ENCODE data around the gene JMJD8. TPM values are rescaled to one million over a fixed set of nuclear protein-coding genes. Genes with fewer than 3 reads are reported as not detected.

The JMJD8 gene
- total and polyA plus RNA-seq, 7 experiments from 2014 or later = 26.8 to 62.1 (median 43.2) TPM

- DNase-seq = no peak
- intact Hi-C loops (cut with micrococcal nuclease) = loop anchor here in 1 of 2 donors (1.0 kb wide), 3 partner anchors 13 to 30 kb away; partner anchors contain the start of genes METTL26 and RHOT2
- ATAC-seq = peak; percentile 0
Measured at GRCh38 chr16:649631-650030, 34.5 kb downstream of the JMJD8 start.

GRCh38 chr16:648781-649589 lies 35.1 kb downstream of the JMJD8 start, which contains the start of gene WDR90:
Gene WDR90, plus strand, starts transcription at chr16:649365. Its CDS starts 52 bp downstream, at chr16:649417.
- DNase-seq (peak; percentile 81 to 94 (median 89)), ATAC-seq (peak; percentile 96)
- H3K9me3 ChIP-seq (ENCODE audit: control insufficient read depth in 2 of 3, low read length in 3 of 3) = no peaks in the 10 kb centered on the region
- Mint-ChIP-seq H3K27me3 (no peaks in the 10 kb centered on the region), H3K9me3 (no peaks in the 10 kb centered on the region), H3K36me3 (no peaks in the 10 kb centered on the region), H3K4me1 (peaks cover 4 to 26% (median 10%) of the 10 kb centered on the region in 7 donors), H3K4me3 (peak within 1 kb of the TSS; percentile 63 to 87 (median 78)), H3K27ac (peak within 1 kb of the TSS in 7 of 9 donors; percentile 18 to 88 (median 77))
- peak within 1 kb of the TSS; percentile 97 for H3K27ac ChIP-seq (ENCODE audit: low read depth, low read length)
- H3K27me3 ChIP-seq (ENCODE audit: control insufficient read depth in 2 of 2, insufficient read depth in 2 of 2, low read length in 2 of 2) = no peaks in the 10 kb centered on the region
- CTCF ChIA-PET = interaction anchor here (1.1 kb wide), 1 partner anchor 15 kb away, joined by 3 read pairs; no protein-coding TSS in a partner anchor
- POLR2A ChIA-PET = interaction anchor here (0.5 to 4.4 kb wide), 7 partner anchors 11 to 79 kb away, joined by 3 to 30 read pairs (median 3); partner anchors contain the start of genes JMJD8, METTL26, PIGQ and RHOT2
- intact Hi-C loops (cut with micrococcal nuclease) = loop anchor here in 1 of 2 donors (1.0 kb wide), 3 partner anchors 13 to 30 kb away; partner anchors contain the start of genes METTL26 and RHOT2
- H3K4me3 ChIP-seq (ENCODE audit: low read length) = peak within 1 kb of the TSS; percentile 77
- H3K36me3 ChIP-seq (ENCODE audit: control insufficient read depth in 2 of 3, insufficient read depth in 3 of 3, low read length in 3 of 3) = no peaks in the 10 kb centered on the region
- peaks cover 6 to 9% of the 10 kb centered on the region in 2 donors for H3K4me1 ChIP-seq (ENCODE audit: control insufficient read depth in 2 of 2, insufficient read depth in 2 of 2, low read length in 2 of 2)

More at GRCh38 chr16:649631-650030, 34.5 kb downstream of the JMJD8 start:
- H3K27me3 Mint-ChIP-seq = no peaks in the 10 kb centered on the region
- Histone ChIP-seq H3K27me3 (ENCODE audit: control insufficient read depth in 2 of 2, insufficient read depth in 2 of 2, low read length in 2 of 2) (no peaks in the 10 kb centered on the region), H3K9me3 (ENCODE audit: control insufficient read depth in 2 of 3, low read length in 3 of 3) (no peaks in the 10 kb centered on the region), H3K27ac (ENCODE audit: low read depth, low read length) (peak overlapping the region; percentile 97), H3K36me3 (ENCODE audit: control insufficient read depth in 2 of 3, insufficient read depth in 3 of 3, low read length in 3 of 3) (no peaks in the 10 kb centered on the region), H3K4me1 (ENCODE audit: control insufficient read depth in 2 of 2, insufficient read depth in 2 of 2, low read length in 2 of 2) (peaks cover 6 to 9% of the 10 kb centered on the region in 2 donors), H3K4me3 (ENCODE audit: low read length) (peak overlapping the region; percentile 77)
- CTCF ChIA-PET = interaction anchor here (1.1 kb wide), 1 partner anchor 14 kb away, joined by 3 read pairs; no protein-coding TSS in a partner anchor
- POLR2A ChIA-PET = interaction anchor here (0.5 to 4.4 kb wide), 7 partner anchors 12 to 1503 kb away, joined by 3 to 30 read pairs (median 3); partner anchors contain the start of genes JMJD8, METTL26, PIGQ and RHOT2
- H3K27ac Mint-ChIP-seq = no peak overlapping the region
- H3K4me3 Mint-ChIP-seq = peak overlapping the region; percentile 53 to 79 (median 67)
- no peaks in the 10 kb centered on the region for H3K36me3 Mint-ChIP-seq
- no peaks in the 10 kb centered on the region for H3K9me3 Mint-ChIP-seq
- H3K4me1 Mint-ChIP-seq = peaks cover under 1 to 20% (median 5%) of the 10 kb centered on the region in 7 donors

GRCh38 chr16:648071-648780 lies 35.9 kb downstream of the JMJD8 start:
- no peak for ATAC-seq
- peak in 1 of 9 donors; percentile 50 for DNase-seq

DNA sequence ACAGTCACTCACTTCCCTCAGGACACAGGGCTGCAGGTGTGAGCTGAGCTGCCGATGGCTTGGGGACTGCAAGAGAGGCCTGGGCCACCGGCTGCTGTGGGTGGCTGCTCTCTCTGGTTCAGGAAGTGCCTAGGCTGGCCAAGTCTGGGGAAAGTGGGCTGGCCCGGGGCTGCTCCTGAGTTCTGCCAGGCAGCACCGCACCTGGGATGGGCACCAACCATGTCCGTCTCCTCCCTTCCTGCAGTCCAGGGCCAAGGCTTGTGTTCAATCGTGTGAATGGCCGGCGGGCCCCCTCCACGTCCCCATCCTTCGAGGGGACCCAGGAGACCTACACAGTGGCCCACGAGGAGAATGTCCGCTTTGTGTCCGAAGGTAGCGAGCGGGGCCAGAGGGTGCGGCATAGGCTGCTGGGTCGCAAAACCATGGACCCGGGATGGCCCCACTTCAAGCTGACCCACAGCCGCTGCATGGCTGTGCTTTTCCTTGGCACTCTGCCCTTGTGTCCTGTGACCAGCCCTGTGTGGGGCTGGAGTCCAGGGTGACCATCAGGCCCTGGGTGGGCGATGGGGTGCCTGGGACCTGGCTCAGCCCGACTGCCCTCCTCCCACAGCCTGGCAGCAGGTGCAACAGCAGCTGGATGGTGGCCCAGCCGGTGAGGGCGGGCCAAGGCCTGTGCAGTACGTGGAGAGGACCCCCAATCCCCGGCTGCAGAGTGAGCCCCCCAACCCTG lies 36.8 kb downstream of the JMJD8 start:
- no peaks in the 10 kb centered on the region for H3K27me3 ChIP-seq (ENCODE audit: control insufficient read depth in 2 of 2, insufficient read depth in 2 of 2, low read length in 2 of 2)
- peak overlapping the region; percentile 97 for H3K27ac ChIP-seq (ENCODE audit: low read depth, low read length)
- ChIA-PET POLR2A (interaction anchor here (4.4 kb wide), 1 partner anchor 10 kb away, joined by 30 read pairs; the partner anchor contains the start of gene METTL26), CTCF (no interaction called here)
- ATAC-seq = no peak
- no peaks in the 10 kb centered on the region for H3K27me3 Mint-ChIP-seq
- intact Hi-C loops (cut with micrococcal nuclease) = no loop called here
- H3K4me3 Mint-ChIP-seq = peak overlapping the region in 3 of 10 donors; percentile 21 to 80 (median 48)
- H3K27ac Mint-ChIP-seq = peak overlapping the region in 1 of 9 donors; percentile 56
- H3K36me3 ChIP-seq (ENCODE audit: control insufficient read depth in 2 of 3, insufficient read depth in 3 of 3, low read length in 3 of 3) = no peaks in the 10 kb centered on the region
- no peaks in the 10 kb centered on the region for H3K9me3 ChIP-seq (ENCODE audit: control insufficient read depth in 2 of 3, low read length in 3 of 3)
- H3K4me1 ChIP-seq (ENCODE audit: control insufficient read depth in 2 of 2, insufficient read depth in 2 of 2, low read length in 2 of 2) = peaks cover 9 to 15% of the 10 kb centered on the region in 2 donors
- DNase-seq = no peak
- H3K36me3 Mint-ChIP-seq = no peaks in the 10 kb centered on the region
- peaks cover 4 to 36% (median 16%) of the 10 kb centered on the region in 7 donors for H3K4me1 Mint-ChIP-seq
- no peaks in the 10 kb centered on the region for H3K9me3 Mint-ChIP-seq
- H3K4me3 ChIP-seq (ENCODE audit: low read length) = no peak overlapping the region

More at GRCh38 chr16:648071-648780, 35.9 kb downstream of the JMJD8 start:
- H3K4me3 Mint-ChIP-seq = peak overlapping the region; percentile 63 to 87 (median 78)
- peaks cover 4 to 33% (median 14%) of the 10 kb centered on the region in 7 donors for H3K4me1 Mint-ChIP-seq
- Histone ChIP-seq H3K4me1 (ENCODE audit: control insufficient read depth in 2 of 2, insufficient read depth in 2 of 2, low read length in 2 of 2) (peaks cover 6 to 9% of the 10 kb centered on the region in 2 donors), H3K27me3 (ENCODE audit: control insufficient read depth in 2 of 2, insufficient read depth in 2 of 2, low read length in 2 of 2) (no peaks in the 10 kb centered on the region), H3K27ac (ENCODE audit: low read depth, low read length) (peak overlapping the region; percentile 97), H3K9me3 (ENCODE audit: control insufficient read depth in 2 of 3, low read length in 3 of 3) (no peaks in the 10 kb centered on the region), H3K4me3 (ENCODE audit: low read length) (peak overlapping the region; percentile 77), H3K36me3 (ENCODE audit: control insufficient read depth in 2 of 3, insufficient read depth in 3 of 3, low read length in 3 of 3) (no peaks in the 10 kb centered on the region)
- ChIA-PET CTCF (no interaction called here), POLR2A (interaction anchor here (0.9 to 4.4 kb wide), 3 partner anchors 11 to 42 kb away, joined by 3 to 30 read pairs (median 3); partner anchors contain the start of genes METTL26 and WDR24)
- no peaks in the 10 kb centered on the region for H3K27me3 Mint-ChIP-seq
- no peaks in the 10 kb centered on the region for H3K9me3 Mint-ChIP-seq
- peak overlapping the region in 7 of 9 donors; percentile 18 to 88 (median 77) for H3K27ac Mint-ChIP-seq
- H3K36me3 Mint-ChIP-seq = no peaks in the 10 kb centered on the region
- intact Hi-C loops (cut with micrococcal nuclease) = no loop called here

DNA sequence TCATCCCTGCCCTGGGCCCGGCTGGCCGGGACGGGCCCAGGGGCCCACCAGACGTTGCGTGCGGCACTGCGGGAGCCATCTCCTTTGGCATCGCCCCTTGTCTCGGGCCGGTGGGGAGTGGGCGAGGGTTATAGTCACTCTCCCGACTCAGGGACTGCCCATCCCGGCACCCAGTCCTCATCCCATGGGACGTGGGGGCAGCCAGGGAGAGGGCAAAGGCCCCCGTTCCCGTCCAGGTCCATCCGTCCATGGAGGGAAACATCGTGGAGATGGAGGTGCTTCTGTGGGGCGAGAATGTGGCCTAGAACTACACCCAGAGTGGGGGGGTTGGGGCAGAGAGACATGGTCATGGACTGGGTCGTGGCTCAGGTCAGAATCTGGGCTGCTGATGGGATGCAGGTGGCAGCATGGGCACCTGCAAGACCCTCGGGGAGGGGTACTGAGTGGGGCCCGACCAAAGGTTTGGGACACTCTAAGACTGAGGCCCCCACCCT lies 37.4 kb downstream of the JMJD8 start:
- H3K27me3 ChIP-seq (ENCODE audit: control insufficient read depth in 2 of 2, insufficient read depth in 2 of 2, low read length in 2 of 2) = no peaks in the 10 kb centered on the region
- intact Hi-C loops (cut with micrococcal nuclease) = no loop called here
- no peaks in the 10 kb centered on the region for H3K36me3 Mint-ChIP-seq
- peaks cover 4 to 36% (median 16%) of the 10 kb centered on the region in 7 donors for H3K4me1 Mint-ChIP-seq
- H3K4me3 Mint-ChIP-seq = peak overlapping the region in 3 of 10 donors; percentile 21 to 80 (median 48)
- H3K9me3 Mint-ChIP-seq = no peaks in the 10 kb centered on the region
- no peak for ATAC-seq
- H3K27ac Mint-ChIP-seq = peak overlapping the region in 2 of 9 donors; percentile 21 to 56
- no peaks in the 10 kb centered on the region for H3K9me3 ChIP-seq (ENCODE audit: control insufficient read depth in 2 of 3, low read length in 3 of 3)
- DNase-seq = no peak
- peaks cover 9 to 15% of the 10 kb centered on the region in 2 donors for H3K4me1 ChIP-seq (ENCODE audit: control insufficient read depth in 2 of 2, insufficient read depth in 2 of 2, low read length in 2 of 2)
- no peaks in the 10 kb centered on the region for H3K36me3 ChIP-seq (ENCODE audit: control insufficient read depth in 2 of 3, insufficient read depth in 3 of 3, low read length in 3 of 3)
- CTCF ChIA-PET = no interaction called here
- H3K4me3 ChIP-seq (ENCODE audit: low read length) = no peak overlapping the region
- POLR2A ChIA-PET = interaction anchor here (4.4 kb wide), 1 partner anchor 9 kb away, joined by 30 read pairs; the partner anchor contains the start of gene METTL26
- H3K27ac ChIP-seq (ENCODE audit: low read depth, low read length) = no peak overlapping the region
- no peaks in the 10 kb centered on the region for H3K27me3 Mint-ChIP-seq

Measured in naive thymus-derived CD4-positive, alpha-beta T cell (primary cell).